Measurements from ENCODE around the gene WASHC4. TPM values are rescaled to one million over a fixed set of nuclear protein-coding genes. Genes with fewer than 3 reads are reported as not detected.
"Not testable (repeated sequence)": the region's sequence is repeated elsewhere in the genome, so short reads cannot be mapped to it uniquely, and the experiment has no call there.

Gene WASHC4
- total and polyA plus RNA-seq, 11 donors = 9.3 to 42.9 (median 23.2) TPM

GRCh38 chr12:105090361-105090760 is 17.2 kb upstream of the WASHC4 start:
- Histone ChIP-seq H3K36me3 (no peaks in the 10 kb centered on the region), H3K9me3 (peaks cover 0 to 9% (median 7%) of the 10 kb centered on the region in 12 donors), H3K27me3 (no peaks in the 10 kb centered on the region), H3K4me3 (no peak overlapping the region), H3K27ac (no peak overlapping the region), H3K4me1 (no peaks in the 10 kb centered on the region)
- intact Hi-C loops (cut with DNase I) = no loop called here
- DNase-seq = no peak
- TF ChIP-seq CTCF (IDR thresholded peaks at IDR 0.05) = no peak
- TF ChIP-seq POLR2A (IDR thresholded peaks at IDR 0.05) = no peak
- 65 to 78% (median 69%) methylated on average over 6 of the region's 6 CpGs for WGBS, 4 donors
- no peak for ATAC-seq

- peaks cover 0 to 16% (median 12%) of the 10 kb centered on the region in 12 donors for H3K9me3 ChIP-seq
- H3K4me3 ChIP-seq = no peak overlapping the region
- no peaks in the 10 kb centered on the region for H3K4me1 ChIP-seq
- TF ChIP-seq CTCF (IDR thresholded peaks at IDR 0.05) (no peak), POLR2A (IDR thresholded peaks at IDR 0.05) (no peak)
- H3K36me3 ChIP-seq = no peaks in the 10 kb centered on the region
- H3K27ac ChIP-seq = no peak overlapping the region
- H3K27me3 ChIP-seq = no peaks in the 10 kb centered on the region
- WGBS, 4 donors = 45 to 68% (median 53%) methylated on average over 4 of the region's 4 CpGs
- DNase-seq (no peak), ATAC-seq (no peak)
- intact Hi-C loops (cut with DNase I) = no loop called here
Observed at GRCh38 chr12:105091476-105092206, 15.9 kb upstream of the WASHC4 start.

GRCh38 chr12:105092336-105092735 is 15.2 kb upstream of the WASHC4 start:
- ATAC-seq = no peak
- H3K27ac ChIP-seq = no peak overlapping the region
- H3K9me3 ChIP-seq = peaks cover 0 to 16% (median 12%) of the 10 kb centered on the region in 12 donors
- H3K27me3 ChIP-seq = no peaks in the 10 kb centered on the region
- whole genome bisulfite sequencing, 4 donors = 46 to 65% (median 55%) methylated on average over 13 of the region's 13 CpGs
- no peaks in the 10 kb centered on the region for H3K36me3 ChIP-seq
- intact Hi-C loops (cut with DNase I) = no loop called here
- no peak overlapping the region for H3K4me3 ChIP-seq
- DNase-seq = no peak
- no peaks in the 10 kb centered on the region for H3K4me1 ChIP-seq
- no peak for TF ChIP-seq CTCF (IDR thresholded peaks at IDR 0.05)
- no peak for TF ChIP-seq POLR2A (IDR thresholded peaks at IDR 0.05)

GRCh38 chr12:105095338-105095737 is 12.2 kb upstream of the WASHC4 start:
- H3K4me1 ChIP-seq; H3K27ac ChIP-seq; intact Hi-C loops (cut with DNase I); ATAC-seq; DNase-seq; H3K27me3 ChIP-seq; H3K36me3 ChIP-seq; H3K4me3 ChIP-seq: not testable (repeated sequence)
- 90 to 93% (median 91%) methylated on average over 5 of the region's 5 CpGs for WGBS, 4 donors
- peaks cover 0 to 19% (median 12%) of the 10 kb centered on the region in 12 donors for H3K9me3 ChIP-seq

GRCh38 chr12:105099356-105099755 is 8.2 kb upstream of the WASHC4 start:
- no peaks in the 10 kb centered on the region for H3K27me3 ChIP-seq
- no peak overlapping the region for H3K4me3 ChIP-seq
- no peak overlapping the region for H3K27ac ChIP-seq
- no peaks in the 10 kb centered on the region for H3K4me1 ChIP-seq
- TF ChIP-seq POLR2A (IDR thresholded peaks at IDR 0.05) = no peak
- no peak for TF ChIP-seq CTCF (IDR thresholded peaks at IDR 0.05)
- peaks cover 0 to 19% (median 12%) of the 10 kb centered on the region in 12 donors for H3K9me3 ChIP-seq
- intact Hi-C loops (cut with DNase I) = no loop called here
- H3K36me3 ChIP-seq = no peaks in the 10 kb centered on the region
- ATAC-seq (no peak), DNase-seq (no peak)
- WGBS, 4 donors = 89 to 100% (median 96%) methylated on average over 1 of the region's 1 CpG
